ES-I3 (cell line): ENCODE data around the gene GPR171.
"Not testable (repeated sequence)": the region's sequence is repeated elsewhere in the genome, so short reads cannot be mapped to it uniquely, and the experiment has no call there.

Source experiments
- H3K36me3 ChIP-seq: 2 replicates; pipeline ENCODE4 v1.6.1; 2013; ENCODE audit warnings: mild to moderate bottlenecking, low read length, control low read depth, moderate library complexity; ENCODE audit not compliant: insufficient read depth
- H3K4me1 ChIP-seq: 2 replicates; pipeline ENCODE4 v1.6.1; 2013; ENCODE audit warnings: mild to moderate bottlenecking, control low read depth, low read length; ENCODE audit not compliant: insufficient read depth
- H3K9ac ChIP-seq: 2 replicates; pipeline ENCODE4 v1.6.1; 2013; ENCODE audit warnings: low read depth, mild to moderate bottlenecking, low read length, moderate library complexity
- H3K9me3 ChIP-seq: 2 replicates; pipeline ENCODE4 v1.6.1; 2013; ENCODE audit warnings: mild to moderate bottlenecking, low read length, moderate library complexity; ENCODE audit not compliant: control insufficient read depth, insufficient read depth

The GPR171 gene

GRCh38 chr3:151203051-151203420, at the start of gene GPR171:
GPR171 (minus strand) TSS chr3:151203216; CDS start chr3:151199386, 3,830 bp downstream.
- H3K4me1 ChIP-seq: no peaks in the 10 kb centered on the region
- no peaks in the 10 kb centered on the region for H3K36me3 ChIP-seq
- H3K9me3 ChIP-seq: no peaks in the 10 kb centered on the region
- no peak within 1 kb of the TSS for H3K9ac ChIP-seq

- Histone ChIP-seq H3K4me1 (no peaks in the 10 kb centered on the region), H3K36me3 (no peaks in the 10 kb centered on the region), H3K9ac (no peak overlapping the region), H3K9me3 (no peaks in the 10 kb centered on the region)
Observed at GRCh38 chr3:151248772-151249337, 45.8 kb upstream of the GPR171 start.

GRCh38 chr3:151242006-151242405, 39.0 kb upstream of the GPR171 start:
- H3K4me1 ChIP-seq, H3K9ac ChIP-seq, H3K36me3 ChIP-seq, H3K9me3 ChIP-seq: not testable (repeated sequence)

- no peaks in the 10 kb centered on the region for H3K36me3 ChIP-seq
Observed at GRCh38 chr3:151236736-151237135, 33.7 kb upstream of the GPR171 start.

GRCh38 chr3:151236316-151236715, 33.3 kb upstream of the GPR171 start:
- Histone ChIP-seq H3K4me1 (peaks cover 6% of the 10 kb centered on the region; the same call in 1 of the 2 replicates), H3K9ac (no peak overlapping the region), H3K36me3 (no peaks in the 10 kb centered on the region), H3K9me3 (0 out of 2 replicates have a peak, but pooled peaks cover 1% of the 10 kb centered on the region)

More at GRCh38 chr3:151236736-151237135, 33.7 kb upstream of the GPR171 start:
- Histone ChIP-seq H3K9ac (no peak overlapping the region), H3K4me1 (peaks cover 6% of the 10 kb centered on the region; the same call in 1 of the 2 replicates), H3K9me3 (0 out of 2 replicates have a peak, but pooled peaks cover 2% of the 10 kb centered on the region)

- Histone ChIP-seq H3K9ac (no peak overlapping the region), H3K36me3 (no peaks in the 10 kb centered on the region), H3K4me1 (peaks cover 11% of the 10 kb centered on the region), H3K9me3 (no peaks in the 10 kb centered on the region)
Observed at GRCh38 chr3:151234825-151235224, 31.8 kb upstream of the GPR171 start.

GRCh38 chr3:151232991-151233390, 30.0 kb upstream of the GPR171 start:
- no peaks in the 10 kb centered on the region for H3K9me3 ChIP-seq
- H3K4me1 ChIP-seq: peaks cover 20% of the 10 kb centered on the region
- no peak overlapping the region for H3K9ac ChIP-seq
- no peaks in the 10 kb centered on the region for H3K36me3 ChIP-seq

- not testable (repeated sequence) for H3K9me3 ChIP-seq, H3K9ac ChIP-seq, H3K36me3 ChIP-seq
- H3K4me1 ChIP-seq: peaks cover 22% of the 10 kb centered on the region
Observed at GRCh38 chr3:151232403-151232802, 29.4 kb upstream of the GPR171 start.

GRCh38 chr3:151230646-151231045, 27.6 kb upstream of the GPR171 start:
- H3K9ac ChIP-seq: no peak overlapping the region

GRCh38 chr3:151228666-151229040, 25.6 kb upstream of the GPR171 start:
- H3K36me3 ChIP-seq: no peaks in the 10 kb centered on the region
- no peak overlapping the region for H3K9ac ChIP-seq
- H3K4me1 ChIP-seq: peaks cover 15% of the 10 kb centered on the region
- H3K9me3 ChIP-seq: no peaks in the 10 kb centered on the region

More at GRCh38 chr3:151230646-151231045, 27.6 kb upstream of the GPR171 start:
- no peaks in the 10 kb centered on the region for H3K36me3 ChIP-seq
- H3K9me3 ChIP-seq: no peaks in the 10 kb centered on the region
- H3K4me1 ChIP-seq: peaks cover 22% of the 10 kb centered on the region

GRCh38 chr3:151227807-151228665, 25.0 kb upstream of the GPR171 start:
- H3K4me1 ChIP-seq: peaks cover 15% of the 10 kb centered on the region
- no peak overlapping the region for H3K9ac ChIP-seq
- H3K9me3 ChIP-seq: no peaks in the 10 kb centered on the region
- H3K36me3 ChIP-seq: no peaks in the 10 kb centered on the region

- peaks cover 15% of the 10 kb centered on the region for H3K4me1 ChIP-seq
- no peaks in the 10 kb centered on the region for H3K36me3 ChIP-seq
- no peaks in the 10 kb centered on the region for H3K9me3 ChIP-seq
- no peak overlapping the region for H3K9ac ChIP-seq
Observed at GRCh38 chr3:151227266-151227806, 24.3 kb upstream of the GPR171 start.

- H3K9ac ChIP-seq: no peak overlapping the region
- no peaks in the 10 kb centered on the region for H3K36me3 ChIP-seq
- peaks cover 15% of the 10 kb centered on the region for H3K4me1 ChIP-seq
- no peaks in the 10 kb centered on the region for H3K9me3 ChIP-seq
Observed at GRCh38 chr3:151226825-151227224, 23.8 kb upstream of the GPR171 start.

GRCh38 chr3:151226088-151226563, 23.1 kb upstream of the GPR171 start:
- Histone ChIP-seq H3K4me1 (peaks cover 15% of the 10 kb centered on the region), H3K36me3 (no peaks in the 10 kb centered on the region), H3K9me3 (no peaks in the 10 kb centered on the region), H3K9ac (no peak overlapping the region)
